ENCODE measurements around the gene CSMD2. TPM values are rescaled to one million over a fixed set of nuclear protein-coding genes. Genes with fewer than 3 reads are reported as not detected.

Gene CSMD2
- total and polyA plus RNA-seq, 8 donors = 0.20 to 0.81 (median 0.47) TPM

- peaks cover 0 to 24% of the 10 kb centered on the region in 2 donors for H3K27me3 ChIP-seq
- no peak for TF ChIP-seq CTCF (IDR thresholded peaks at IDR 0.05)
- ATAC-seq (peak; percentile 82), DNase-seq (peak in 1 of 4 donors; percentile 36)
- intact Hi-C loops (cut with DNase I) = no loop called here
- no peaks in the 10 kb centered on the region for H3K4me1 ChIP-seq
- no peaks in the 10 kb centered on the region for H3K36me3 ChIP-seq
- H3K4me3 ChIP-seq = no peak overlapping the region
- H3K27ac ChIP-seq = no peak overlapping the region
- no peaks in the 10 kb centered on the region for H3K9me3 ChIP-seq
These were observed 300.3 kb downstream of the CSMD2 start for GRCh38 chr1:33864460-33865389.

GRCh38 chr1:33863779-33864178 is 301.3 kb downstream of the CSMD2 start, which contains the start of gene HMGB4:
TSS of gene HMGB4 (plus strand) at chr1:33864079. CDS start at chr1:33864192, 113 bp downstream.
- ATAC-seq (no peak), DNase-seq (no peak)
- H3K9me3 ChIP-seq = no peaks in the 10 kb centered on the region
- intact Hi-C loops (cut with DNase I) = no loop called here
- no peaks in the 10 kb centered on the region for H3K36me3 ChIP-seq
- H3K27ac ChIP-seq = no peak within 1 kb of the TSS
- H3K4me3 ChIP-seq = no peak within 1 kb of the TSS
- no peaks in the 10 kb centered on the region for H3K4me1 ChIP-seq
- peaks cover 0 to 24% of the 10 kb centered on the region in 2 donors for H3K27me3 ChIP-seq
- TF ChIP-seq CTCF (IDR thresholded peaks at IDR 0.05) = no peak

GRCh38 chr1:33860671-33861070 is 304.4 kb downstream of the CSMD2 start:
- Histone ChIP-seq H3K36me3 (no peaks in the 10 kb centered on the region), H3K27ac (no peak overlapping the region), H3K9me3 (no peaks in the 10 kb centered on the region), H3K27me3 (peaks cover 0 to 33% of the 10 kb centered on the region in 2 donors), H3K4me1 (no peaks in the 10 kb centered on the region), H3K4me3 (no peak overlapping the region)
- intact Hi-C loops (cut with DNase I) = no loop called here
- no peak for DNase-seq
- ATAC-seq = no peak
- TF ChIP-seq CTCF (IDR thresholded peaks at IDR 0.05) = no peak

- no peak for TF ChIP-seq CTCF (IDR thresholded peaks at IDR 0.05)
- ATAC-seq (no peak), DNase-seq (no peak)
- H3K27ac ChIP-seq = no peak overlapping the region
- no peaks in the 10 kb centered on the region for H3K9me3 ChIP-seq
- peaks cover 0 to 12% of the 10 kb centered on the region in 2 donors for H3K27me3 ChIP-seq
- H3K4me1 ChIP-seq = no peaks in the 10 kb centered on the region
- no peak overlapping the region for H3K4me3 ChIP-seq
- H3K36me3 ChIP-seq = no peaks in the 10 kb centered on the region
- intact Hi-C loops (cut with DNase I) = no loop called here
These were observed 310.9 kb downstream of the CSMD2 start for GRCh38 chr1:33854091-33854490.

GRCh38 chr1:33853431-33853830 is 311.6 kb downstream of the CSMD2 start:
- no peak for ATAC-seq
- no peak overlapping the region for H3K27ac ChIP-seq
- no peak for DNase-seq
- TF ChIP-seq CTCF (IDR thresholded peaks at IDR 0.05) = no peak
- H3K4me1 ChIP-seq = no peaks in the 10 kb centered on the region
- intact Hi-C loops (cut with DNase I) = no loop called here
- peaks cover 0 to 12% of the 10 kb centered on the region in 2 donors for H3K27me3 ChIP-seq
- no peak overlapping the region for H3K4me3 ChIP-seq
- H3K36me3 ChIP-seq = no peaks in the 10 kb centered on the region
- H3K9me3 ChIP-seq = no peaks in the 10 kb centered on the region
